Activated CD8-positive, alpha-beta T cell treated with anti-CD3 and anti-CD28 coated beads for 36 hours (primary cell): ENCODE data around the gene ADCY9. TPM values are rescaled to one million over a fixed set of nuclear protein-coding genes. Genes with fewer than 3 reads are reported as not detected.

ENCODE experiments used
- ATAC-seq: fragments of 200-7000 bp; cut with Tn5 transposase; one replicate; pipeline ENCODE4 v1.10.0; 2021; ENCODE audit warnings: mild to moderate bottlenecking, moderate library complexity
- CTCF ChIA-PET: fragments of 350-600 bp; sonication (Branson Sonifier 250); formaldehyde crosslinking; loops from one replicate; lab custom pipeline; 2021; ENCODE audit warnings: antibody characterized with exemption; lab: Charles Lee
- POLR2A ChIA-PET: fragments of 350-600 bp; sonication (Branson Sonifier 250); formaldehyde crosslinking; loops from one replicate; lab custom pipeline; 2021; ENCODE audit warnings: antibody characterized with exemption; lab: Charles Lee
- DNase-seq: peaks from one replicate; pipeline ENCODE4 v3.0.0-alpha.2; 2020
- H3K27ac Mint-ChIP-seq: one replicate; pipeline ENCODE4 v1.8.0; 2021; ENCODE audit warnings: mild to moderate bottlenecking, mixed read lengths
- H3K27me3 Mint-ChIP-seq: one replicate; pipeline ENCODE4 v1.8.0; 2021; ENCODE audit warnings: mixed read lengths
- H3K36me3 Mint-ChIP-seq: one replicate; pipeline ENCODE4 v1.8.0; 2021; ENCODE audit warnings: low read depth, mixed read lengths
- H3K4me1 Mint-ChIP-seq: one replicate; pipeline ENCODE4 v1.8.0; 2021; ENCODE audit warnings: low read depth, mixed read lengths
- H3K4me3 Mint-ChIP-seq: one replicate; pipeline ENCODE4 v1.8.0; 2021; ENCODE audit warnings: mild to moderate bottlenecking, moderate library complexity, mixed read lengths
- H3K9me3 Mint-ChIP-seq: one replicate; pipeline ENCODE4 v1.8.0; 2021; ENCODE audit warnings: mixed read lengths
- intact Hi-C: fragments of 100-400 bp; cut with micrococcal nuclease; formaldehyde crosslinking; loops from one replicate; pipeline ENCODE4 v1.10.0; 2022
- total RNA-seq, 2 experiments: library from RNA; stranded (reverse); gene quantifications; one replicate each; pipeline ENCODE4 v1.2.3, GENCODE V29; 2021
- TF ChIP-seq, protein P1 (sequence below): fragments of 200-600 bp; IDR thresholded peaks from one replicate; pipeline ENCODE4 v1.8.0; 2022; ENCODE audit warnings: antibody characterized with exemption, mild to moderate bottlenecking

The ADCY9 gene
- total RNA-seq, 2 experiments from 2014 or later: 4.1 to 4.8 TPM

DNA sequence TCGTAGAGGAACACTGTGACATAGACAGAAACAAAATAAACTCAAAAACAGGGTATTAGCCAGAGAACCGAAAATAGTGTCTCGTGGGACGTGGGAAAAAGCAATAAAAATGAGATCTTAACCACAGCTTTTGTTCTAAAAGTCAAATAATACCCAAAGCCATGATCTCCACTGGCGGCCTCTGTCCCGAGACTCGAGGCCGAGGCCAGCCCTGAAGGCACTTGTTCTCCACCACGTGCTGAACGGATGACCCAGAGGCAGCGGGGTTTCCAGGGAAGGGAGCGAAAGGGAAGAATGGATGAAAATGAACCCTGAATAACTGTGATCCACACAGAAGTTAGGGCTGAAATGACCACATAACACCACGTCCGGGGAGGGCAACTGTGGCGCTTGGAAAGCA is 150.9 kb downstream of the ADCY9 start:
- ChIA-PET POLR2A (no interaction called here), CTCF (interaction anchor here (1.4 kb wide), 1 partner anchor 18 kb away, joined by 4 read pairs; no protein-coding TSS in a partner anchor)
- TF ChIP-seq, protein P1, sequence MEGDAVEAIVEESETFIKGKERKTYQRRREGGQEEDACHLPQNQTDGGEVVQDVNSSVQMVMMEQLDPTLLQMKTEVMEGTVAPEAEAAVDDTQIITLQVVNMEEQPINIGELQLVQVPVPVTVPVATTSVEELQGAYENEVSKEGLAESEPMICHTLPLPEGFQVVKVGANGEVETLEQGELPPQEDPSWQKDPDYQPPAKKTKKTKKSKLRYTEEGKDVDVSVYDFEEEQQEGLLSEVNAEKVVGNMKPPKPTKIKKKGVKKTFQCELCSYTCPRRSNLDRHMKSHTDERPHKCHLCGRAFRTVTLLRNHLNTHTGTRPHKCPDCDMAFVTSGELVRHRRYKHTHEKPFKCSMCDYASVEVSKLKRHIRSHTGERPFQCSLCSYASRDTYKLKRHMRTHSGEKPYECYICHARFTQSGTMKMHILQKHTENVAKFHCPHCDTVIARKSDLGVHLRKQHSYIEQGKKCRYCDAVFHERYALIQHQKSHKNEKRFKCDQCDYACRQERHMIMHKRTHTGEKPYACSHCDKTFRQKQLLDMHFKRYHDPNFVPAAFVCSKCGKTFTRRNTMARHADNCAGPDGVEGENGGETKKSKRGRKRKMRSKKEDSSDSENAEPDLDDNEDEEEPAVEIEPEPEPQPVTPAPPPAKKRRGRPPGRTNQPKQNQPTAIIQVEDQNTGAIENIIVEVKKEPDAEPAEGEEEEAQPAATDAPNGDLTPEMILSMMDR: no peak
- no peak overlapping the region for H3K27ac Mint-ChIP-seq
- intact Hi-C loops: no loop called here
- H3K36me3 Mint-ChIP-seq: peaks cover 8% of the 10 kb centered on the region
- no peak for DNase-seq
- ATAC-seq: no peak
- peaks cover 1% of the 10 kb centered on the region for H3K9me3 Mint-ChIP-seq
- peaks cover 5% of the 10 kb centered on the region for H3K27me3 Mint-ChIP-seq
- no peak overlapping the region for H3K4me3 Mint-ChIP-seq
- H3K4me1 Mint-ChIP-seq: peaks cover 21% of the 10 kb centered on the region

DNA sequence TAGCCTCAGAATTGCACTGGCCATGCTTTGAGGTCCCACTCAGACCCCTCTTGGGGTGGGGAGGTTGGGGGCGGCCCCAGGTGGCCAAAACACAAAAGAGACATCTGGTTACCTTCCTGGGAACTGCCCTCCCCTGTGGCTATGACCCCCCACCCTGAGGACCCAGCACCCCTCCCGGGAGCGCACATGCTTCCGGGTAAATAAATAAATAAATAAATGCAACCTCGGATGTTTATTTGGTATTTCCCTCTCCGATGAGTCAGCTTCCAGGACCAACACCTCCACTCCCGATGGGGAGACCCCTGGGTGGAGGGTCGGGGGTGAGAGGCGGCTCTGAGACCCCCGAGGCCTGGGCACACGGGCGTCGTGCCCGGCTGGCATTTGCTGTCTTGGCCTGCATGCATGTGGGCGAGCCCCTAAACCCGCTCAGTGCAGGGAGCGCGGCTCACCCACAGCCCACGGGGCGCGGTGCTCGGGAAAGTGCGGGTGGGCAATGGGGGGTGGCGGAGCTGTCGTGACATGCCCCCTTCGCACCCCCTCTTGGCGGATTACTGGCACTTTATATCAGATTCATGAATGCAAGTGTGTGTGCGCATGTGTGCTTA is 151.5 kb downstream of the ADCY9 start:
- peaks cover 5% of the 10 kb centered on the region for H3K27me3 Mint-ChIP-seq
- DNase-seq: no peak
- TF ChIP-seq, protein P1: no peak
- ATAC-seq: no peak
- no peak overlapping the region for H3K27ac Mint-ChIP-seq
- H3K9me3 Mint-ChIP-seq: peaks cover 1% of the 10 kb centered on the region
- peaks cover 8% of the 10 kb centered on the region for H3K36me3 Mint-ChIP-seq
- peaks cover 21% of the 10 kb centered on the region for H3K4me1 Mint-ChIP-seq
- intact Hi-C loops: no loop called here
- ChIA-PET CTCF (interaction anchor here (1.4 kb wide), 2 partner anchors 19 to 289 kb away, joined by 4 read pairs; no protein-coding TSS in a partner anchor), POLR2A (no interaction called here)
- H3K4me3 Mint-ChIP-seq: no peak overlapping the region

DNA sequence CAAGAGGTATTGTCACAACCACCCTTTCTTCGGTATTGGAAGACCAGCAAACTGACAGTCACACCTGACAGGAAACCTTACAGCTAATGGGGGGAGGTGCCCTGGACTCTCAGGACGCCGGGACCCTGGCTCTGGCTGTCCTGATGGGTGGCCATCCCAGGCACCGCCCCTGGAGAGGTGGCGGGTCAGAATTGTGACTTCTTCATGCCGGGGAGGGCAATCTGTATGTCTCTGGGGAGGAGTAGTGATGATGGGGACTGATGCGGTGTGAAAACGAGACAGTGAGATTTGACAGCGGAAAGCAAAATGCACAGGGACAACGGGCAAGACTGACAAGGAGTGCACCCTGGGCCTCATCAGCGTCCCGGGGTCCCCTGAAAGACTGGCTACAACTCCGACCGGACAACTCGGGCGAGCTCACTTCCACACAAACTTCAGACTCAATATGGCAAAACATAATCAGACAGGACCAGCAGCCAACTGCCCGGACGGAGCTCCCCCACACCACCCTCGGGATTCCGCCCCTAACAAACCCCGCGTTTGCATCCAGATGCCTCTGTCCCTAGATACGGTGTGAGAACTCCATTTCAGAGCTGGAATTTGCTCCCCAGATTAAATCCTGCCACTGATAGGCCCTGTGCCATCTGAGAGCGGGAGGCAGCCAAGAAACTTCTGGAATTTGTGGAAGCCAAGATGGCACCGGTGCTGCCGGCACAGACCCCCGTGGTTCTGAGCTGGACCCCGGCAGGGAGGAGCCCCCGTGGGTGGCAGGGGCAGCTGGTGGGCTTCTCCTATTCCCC is 152.2 kb downstream of the ADCY9 start:
- H3K27me3 Mint-ChIP-seq: peaks cover 5% of the 10 kb centered on the region
- no peak overlapping the region for H3K27ac Mint-ChIP-seq
- peaks cover 21% of the 10 kb centered on the region for H3K4me1 Mint-ChIP-seq
- H3K36me3 Mint-ChIP-seq: peaks cover 8% of the 10 kb centered on the region
- ATAC-seq: no peak
- ChIA-PET POLR2A (interaction anchor here (0.6 kb wide), 1 partner anchor 395 kb away, joined by 5 read pairs; no protein-coding TSS in a partner anchor), CTCF (interaction anchor here (1.0 to 1.4 kb wide), 4 partner anchors 9 to 290 kb away, joined by 3 to 4 read pairs (median 4); no protein-coding TSS in a partner anchor)
- H3K4me3 Mint-ChIP-seq: no peak overlapping the region
- TF ChIP-seq, protein P1: no peak
- no peak for DNase-seq
- intact Hi-C loops: no loop called here
- H3K9me3 Mint-ChIP-seq: peaks cover 1% of the 10 kb centered on the region

DNA sequence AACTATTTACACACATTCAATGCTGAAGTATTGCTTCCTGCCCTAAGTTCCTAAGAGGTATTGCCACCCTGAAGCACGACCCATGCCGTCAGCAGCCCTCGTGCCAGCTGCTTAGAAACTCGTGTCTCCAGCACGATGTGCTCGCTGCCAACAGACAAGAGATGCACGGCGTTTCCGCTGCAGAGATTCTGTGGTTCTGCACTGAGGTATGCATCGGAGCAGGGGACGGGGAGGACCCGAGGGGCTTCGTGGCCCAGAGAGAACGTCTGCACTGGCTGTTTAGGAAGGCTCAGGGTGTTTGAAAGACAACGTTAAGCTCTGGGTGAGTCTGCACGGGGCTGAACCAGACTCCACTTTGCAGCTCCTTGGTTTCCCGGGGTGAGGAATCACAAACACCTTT is 153.0 kb downstream of the ADCY9 start:
- H3K4me1 Mint-ChIP-seq: peaks cover 21% of the 10 kb centered on the region
- H3K27me3 Mint-ChIP-seq: peaks cover 5% of the 10 kb centered on the region
- intact Hi-C loops: no loop called here
- no peak overlapping the region for H3K27ac Mint-ChIP-seq
- DNase-seq (peak; percentile 38), ATAC-seq (peak; percentile 22)
- ChIA-PET POLR2A (no interaction called here), CTCF (interaction anchor here (0.8 to 1.2 kb wide), 4 partner anchors 10 to 291 kb away, joined by 3 read pairs; no protein-coding TSS in a partner anchor)
- no peak overlapping the region for H3K4me3 Mint-ChIP-seq
- H3K36me3 Mint-ChIP-seq: peaks cover 8% of the 10 kb centered on the region
- TF ChIP-seq, protein P1: no peak
- peaks cover 1% of the 10 kb centered on the region for H3K9me3 Mint-ChIP-seq
